Endothelial cell of umbilical vein (primary cell): ENCODE results near the gene CAPNS1.
"Not testable (repeated sequence)": the region's sequence is repeated elsewhere in the genome, so short reads cannot be mapped to it uniquely, and the experiment has no call there.

ENCODE experiments used
- FOS ChIP-seq: IDR thresholded peaks from 2 replicates; pipeline ENCODE4 v1.6.1; 2011; ENCODE audit warnings: mild to moderate bottlenecking, low read length, moderate library complexity, borderline replicate concordance; ENCODE audit not compliant: insufficient read depth
- POLR2A ChIP-seq: IDR thresholded peaks from 2 replicates; pipeline ENCODE4 v1.6.1; 2012; ENCODE audit warnings: low read depth, mild to moderate bottlenecking, control low read depth, low read length
- POLR2AphosphoS5 ChIP-seq: IDR thresholded peaks from 2 replicates; pipeline ENCODE4 v1.6.1; 2012; ENCODE audit warnings: low read depth, mild to moderate bottlenecking, control low read depth, low read length, moderate library complexity; ENCODE audit not compliant: insufficient read depth
- TF ChIP-seq, protein P1 (sequence below), 2 donors: IDR thresholded peaks; 1 replicate in 1 of 2; 2 replicates in 1 of 2; pipeline ENCODE4 v1.5.1; 2011; ENCODE audit warnings: low read length in 2 of 2, mild to moderate bottlenecking in 2 of 2, moderate library complexity in 2 of 2, control low read depth in 1 of 2, inconsistent platforms in 1 of 2, low read depth in 1 of 2; ENCODE audit not compliant: insufficient read depth in 1 of 2; ENCODE audit errors: extremely low read depth in 1 of 2
- TF ChIP-seq, protein P2 (sequence below): IDR thresholded peaks from 2 replicates; pipeline ENCODE4 v1.6.1; 2011; ENCODE audit not compliant: insufficient read depth, insufficient read length

DNA sequence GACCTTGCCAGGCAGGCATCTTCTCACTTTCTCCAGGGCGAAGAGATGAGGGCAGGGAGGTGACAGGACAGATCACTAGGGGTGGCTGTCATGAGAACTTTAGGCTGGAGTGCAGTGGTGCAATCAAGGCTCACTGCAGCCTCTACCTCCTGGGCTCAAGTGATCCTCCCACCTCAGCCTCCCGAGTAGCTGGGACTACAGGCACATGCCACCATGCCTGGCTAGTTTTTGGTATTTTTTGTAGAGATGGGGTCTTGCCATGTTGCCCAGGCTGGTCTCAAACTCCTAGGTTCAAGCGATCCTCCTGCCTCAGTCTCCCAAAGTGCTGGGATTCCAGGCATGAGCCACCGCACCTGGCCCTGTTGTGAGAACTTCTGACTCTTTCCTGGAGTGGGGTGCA, 5.0 kb upstream of the CAPNS1 start:
- not testable (repeated sequence) for TF ChIP-seq POLR2A, POLR2AphosphoS5, FOS
- TF ChIP-seq, protein P1, sequence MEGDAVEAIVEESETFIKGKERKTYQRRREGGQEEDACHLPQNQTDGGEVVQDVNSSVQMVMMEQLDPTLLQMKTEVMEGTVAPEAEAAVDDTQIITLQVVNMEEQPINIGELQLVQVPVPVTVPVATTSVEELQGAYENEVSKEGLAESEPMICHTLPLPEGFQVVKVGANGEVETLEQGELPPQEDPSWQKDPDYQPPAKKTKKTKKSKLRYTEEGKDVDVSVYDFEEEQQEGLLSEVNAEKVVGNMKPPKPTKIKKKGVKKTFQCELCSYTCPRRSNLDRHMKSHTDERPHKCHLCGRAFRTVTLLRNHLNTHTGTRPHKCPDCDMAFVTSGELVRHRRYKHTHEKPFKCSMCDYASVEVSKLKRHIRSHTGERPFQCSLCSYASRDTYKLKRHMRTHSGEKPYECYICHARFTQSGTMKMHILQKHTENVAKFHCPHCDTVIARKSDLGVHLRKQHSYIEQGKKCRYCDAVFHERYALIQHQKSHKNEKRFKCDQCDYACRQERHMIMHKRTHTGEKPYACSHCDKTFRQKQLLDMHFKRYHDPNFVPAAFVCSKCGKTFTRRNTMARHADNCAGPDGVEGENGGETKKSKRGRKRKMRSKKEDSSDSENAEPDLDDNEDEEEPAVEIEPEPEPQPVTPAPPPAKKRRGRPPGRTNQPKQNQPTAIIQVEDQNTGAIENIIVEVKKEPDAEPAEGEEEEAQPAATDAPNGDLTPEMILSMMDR (IDR thresholded peaks at IDR 0.05; ENCODE audit: extremely low read depth in 1 of 2, insufficient read depth in 1 of 2, low read depth in 1 of 2, low read length in 2 of 2), result not testable (repeated sequence)
- TF ChIP-seq, protein P2, sequence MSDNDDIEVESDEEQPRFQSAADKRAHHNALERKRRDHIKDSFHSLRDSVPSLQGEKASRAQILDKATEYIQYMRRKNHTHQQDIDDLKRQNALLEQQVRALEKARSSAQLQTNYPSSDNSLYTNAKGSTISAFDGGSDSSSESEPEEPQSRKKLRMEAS, result not testable (repeated sequence)
